Cardiac muscle cell (in vitro differentiated cells and primary cell): ENCODE data around the gene BMP2K. TPM values are rescaled to one million over a fixed set of nuclear protein-coding genes. Genes with fewer than 3 reads are reported as not detected.
"Not testable (repeated sequence)": the region's sequence is repeated elsewhere in the genome, so short reads cannot be mapped to it uniquely, and the experiment has no call there.

Source experiments
- DNase-seq, 2 donors: peaks; one replicate each; pipeline versions ENCODE4 v3.0.0 to v3.0.0-alpha.2; 2010 to 2017; ENCODE audit warnings: low read depth in 1 of 2, low spot score in 1 of 2
- H3K27ac ChIP-seq: fragments of 200-600 bp; sonication (generic); 2 replicates; pipeline ENCODE4 v1.5.1; 2016
- H3K27me3 ChIP-seq: fragments of 200-600 bp; sonication (generic); 2 replicates; pipeline ENCODE4 v1.6.0; 2016; ENCODE audit warnings: control low read depth
- H3K36me3 ChIP-seq: fragments of 200-600 bp; sonication (generic); 2 replicates; pipeline ENCODE4 v1.5.1; 2016; ENCODE audit warnings: control low read depth
- H3K4me1 ChIP-seq: fragments of 200-600 bp; sonication (generic); 2 replicates; pipeline ENCODE4 v1.8.1; 2017; ENCODE audit warnings: low read depth, mild to moderate bottlenecking, mixed run types
- H3K4me3 ChIP-seq: fragments of 200-600 bp; sonication (generic); 2 replicates; pipeline ENCODE4 v1.5.1; 2016; ENCODE audit warnings: mild to moderate bottlenecking
- H3K9me3 ChIP-seq: fragments of 200-600 bp; sonication (generic); 2 replicates; pipeline ENCODE4 v1.5.1; 2017; ENCODE audit warnings: low read depth, mild to moderate bottlenecking, control low read depth
- CTCF ChIP-seq: IDR thresholded peaks from 2 replicates; pipeline ENCODE4 v1.5.1; 2012; ENCODE audit warnings: low read depth, mild to moderate bottlenecking, low read length
- polyA plus RNA-seq: library from polyadenylated mRNA; unstranded; fragments of >200 nt; fragmentation: Nextera tagmentation; extraction: Ambion mirVana; gene quantifications from 2 replicates; pipeline ENCODE4 v1.2.1, GENCODE V29; 2016
- total RNA-seq: library from RNA; depleted of rRNA; stranded (reverse); fragments of >200 nt; gene quantifications from 2 replicates; pipeline ENCODE4 v1.2.3, GENCODE V29; 2016

BMP2K gene
- total and polyA plus RNA-seq, 2 experiments from 2014 or later: 5.4 to 14.6 TPM

GRCh38 chr4:78788007-78788889 lies 12.1 kb downstream of the BMP2K start:
- DNase-seq: no peak
- Histone ChIP-seq H3K27me3 (peaks cover 9% of the 10 kb centered on the region), H3K27ac (no peak overlapping the region), H3K4me1 (peaks cover 17% of the 10 kb centered on the region), H3K9me3 (no peaks in the 10 kb centered on the region), H3K36me3 (no peaks in the 10 kb centered on the region), H3K4me3 (no peak overlapping the region)
- no peak for TF ChIP-seq CTCF

- H3K4me1 ChIP-seq, DNase-seq: not testable (repeated sequence)
Measured at GRCh38 chr4:78795594-78796416, 19.7 kb downstream of the BMP2K start.

GRCh38 chr4:78796526-78796925 lies 20.4 kb downstream of the BMP2K start:
- Histone ChIP-seq H3K27me3 (no peaks in the 10 kb centered on the region), H3K9me3 (no peaks in the 10 kb centered on the region), H3K36me3 (no peaks in the 10 kb centered on the region), H3K27ac (no peak overlapping the region), H3K4me1 (no peaks in the 10 kb centered on the region), H3K4me3 (no peak overlapping the region)
- TF ChIP-seq CTCF: no peak
- no peak for DNase-seq

More at GRCh38 chr4:78795594-78796416, 19.7 kb downstream of the BMP2K start:
- H3K36me3 ChIP-seq, H3K27me3 ChIP-seq, H3K9me3 ChIP-seq, H3K27ac ChIP-seq, H3K4me3 ChIP-seq: not testable (repeated sequence)

GRCh38 chr4:78797777-78798284 lies 21.7 kb downstream of the BMP2K start:
- no peak for DNase-seq
- Histone ChIP-seq H3K4me3 (no peak overlapping the region), H3K36me3 (no peaks in the 10 kb centered on the region), H3K4me1 (no peaks in the 10 kb centered on the region), H3K27me3 (no peaks in the 10 kb centered on the region), H3K9me3 (no peaks in the 10 kb centered on the region), H3K27ac (no peak overlapping the region)
- no peak for TF ChIP-seq CTCF

GRCh38 chr4:78799551-78800495 lies 23.7 kb downstream of the BMP2K start:
- Histone ChIP-seq H3K4me3 (no peak overlapping the region), H3K27me3 (no peaks in the 10 kb centered on the region), H3K36me3 (no peaks in the 10 kb centered on the region), H3K9me3 (no peaks in the 10 kb centered on the region), H3K4me1 (no peaks in the 10 kb centered on the region), H3K27ac (no peak overlapping the region)
- no peak for DNase-seq
- no peak for TF ChIP-seq CTCF
